HG03159 (cell line): ENCODE data around the gene OR12D1.

ENCODE experiments used
- ATAC-seq: cut with Tn5 transposase; IDR thresholded peaks from one replicate; pipeline ENCODE4 v1.9.1; 2021; ENCODE audit warnings: mild to moderate bottlenecking, moderate library complexity; ENCODE audit not compliant: unreplicated experiment

Gene OR12D1

DNA sequence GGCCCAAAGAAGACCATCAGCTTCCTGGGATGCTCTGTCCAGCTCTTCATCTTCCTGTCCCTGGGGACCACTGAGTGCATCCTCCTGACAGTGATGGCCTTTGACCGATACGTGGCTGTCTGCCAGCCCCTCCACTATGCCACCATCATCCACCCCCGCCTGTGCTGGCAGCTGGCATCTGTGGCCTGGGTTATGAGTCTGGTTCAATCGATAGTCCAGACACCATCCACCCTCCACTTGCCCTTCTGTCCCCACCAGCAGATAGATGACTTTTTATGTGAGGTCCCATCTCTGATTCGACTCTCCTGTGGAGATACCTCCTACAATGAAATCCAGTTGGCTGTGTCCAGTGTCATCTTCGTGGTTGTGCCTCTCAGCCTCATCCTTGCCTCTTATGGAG is 47.3 kb downstream of the OR12D1 start:
- no peak for ATAC-seq

DNA sequence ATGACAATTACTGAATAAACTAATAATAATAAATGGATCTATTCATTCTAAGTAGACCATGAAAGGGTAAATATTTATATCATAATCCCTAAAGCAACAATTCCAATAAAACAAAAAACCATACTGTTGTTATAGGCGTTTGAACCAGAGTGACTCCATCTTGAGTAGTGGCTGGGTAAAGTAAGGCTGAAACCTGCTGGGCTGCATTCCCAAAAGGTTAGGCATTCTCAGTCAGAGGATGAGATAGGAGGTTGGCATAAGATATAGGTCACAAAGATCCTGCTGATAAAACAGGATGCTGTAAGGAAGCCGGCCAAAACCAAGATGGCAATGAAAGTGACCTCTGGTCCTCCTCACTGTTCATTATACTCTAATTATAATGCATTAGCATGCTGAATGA is 50.6 kb downstream of the OR12D1 start:
- ATAC-seq = no peak

DNA sequence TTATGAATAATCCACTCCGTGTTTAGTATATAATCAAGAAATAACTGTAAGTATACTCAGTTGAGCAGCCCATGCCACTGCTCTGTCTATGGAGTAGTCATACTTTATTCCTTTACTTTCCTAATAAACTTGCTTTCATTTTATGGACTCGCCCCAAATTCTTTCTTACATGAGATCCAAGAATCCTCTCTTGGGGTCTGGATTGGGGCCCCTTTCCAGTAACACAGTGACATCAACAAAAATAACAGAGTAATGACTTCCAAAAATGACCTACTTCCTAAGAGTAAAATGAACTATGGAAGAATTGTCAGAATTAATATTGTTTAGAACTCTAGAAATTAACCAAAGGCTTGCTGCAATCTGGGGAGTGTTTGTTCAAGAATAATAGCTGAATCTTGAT is 51.1 kb downstream of the OR12D1 start:
- no peak for ATAC-seq

DNA sequence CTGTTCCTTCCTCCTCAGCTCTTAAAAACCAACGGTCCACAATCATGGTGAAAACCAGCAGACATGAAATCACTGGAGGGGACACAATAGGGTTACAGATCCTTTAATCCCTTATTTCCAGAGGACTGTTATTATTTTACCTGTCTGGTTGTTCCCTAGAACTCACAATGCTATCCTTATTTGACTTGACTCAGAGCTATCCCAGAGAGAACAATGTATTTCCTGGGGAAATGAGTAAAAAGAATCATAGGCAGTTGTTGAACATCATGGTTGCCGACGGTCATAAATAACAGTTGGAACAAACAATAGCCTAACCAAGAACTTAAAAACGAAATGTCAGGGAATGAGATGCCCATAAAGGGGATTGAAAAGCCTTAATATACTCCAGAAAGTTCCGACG is 51.5 kb downstream of the OR12D1 start:
- no peak for ATAC-seq
